Gastroesophageal sphincter (tissue), 2 donors: ENCODE measurements around the gene PPP1R3G.

ENCODE experiments used
- EP300 ChIP-seq: sonication (generic); formaldehyde crosslinking; IDR thresholded peaks from one replicate; pipeline ENCODE4 v1.6.1; 2017; ENCODE audit warnings: antibody characterized with exemption, mild to moderate bottlenecking
- POLR2A ChIP-seq, 2 donors: fragments of 450-650 bp; IDR thresholded peaks; one replicate each; pipeline ENCODE4 v1.6.1; 2017; ENCODE audit warnings: antibody characterized with exemption in 2 of 2, mild to moderate bottlenecking in 2 of 2, moderate library complexity in 1 of 2

- TF ChIP-seq EP300: no peak
- no peak for TF ChIP-seq POLR2A (IDR thresholded peaks at IDR 0.05)
Observed at GRCh38 chr6:5055118-5055517, 30.0 kb upstream of the PPP1R3G start.
